Measurements from ENCODE around the gene HIPK2. TPM values are rescaled to one million over a fixed set of nuclear protein-coding genes. Genes with fewer than 3 reads are reported as not detected.

HIPK2 gene
- 14.3 TPM for polyA plus RNA-seq (2013, experiment 1 of 2; ENCODE audit: insufficient read length)
- polyA plus RNA-seq (2013, experiment 2 of 2; ENCODE audit: insufficient read length), result 16.2 TPM

GRCh38 chr7:139777948-139778841, at the start of gene HIPK2:
HIPK2 (minus strand) TSS chr7:139777998; CDS start chr7:139777623, 375 bp downstream.
- DNase-seq, result peak; percentile 83

GRCh38 chr7:139827042-139827441, 49.2 kb upstream of the HIPK2 start:
- no peak for DNase-seq

- DNase-seq, result peak; percentile 53
Measured at GRCh38 chr7:139825666-139826290, 48.0 kb upstream of the HIPK2 start.

- no peak for DNase-seq
Measured at GRCh38 chr7:139823959-139824521, 46.2 kb upstream of the HIPK2 start.

GRCh38 chr7:139822855-139823254, 45.1 kb upstream of the HIPK2 start:
- DNase-seq, result no peak

- no peak for DNase-seq
Measured at GRCh38 chr7:139821349-139822105, 43.7 kb upstream of the HIPK2 start.

- no peak for DNase-seq
Measured at GRCh38 chr7:139820089-139820488, 42.3 kb upstream of the HIPK2 start.

- DNase-seq, result no peak
Measured at GRCh38 chr7:139817249-139817648, 39.5 kb upstream of the HIPK2 start.

- no peak for DNase-seq
Measured at GRCh38 chr7:139813689-139814088, 35.9 kb upstream of the HIPK2 start.

GRCh38 chr7:139813151-139813550, 35.4 kb upstream of the HIPK2 start:
- no peak for DNase-seq

- no peak for DNase-seq
Measured at GRCh38 chr7:139811066-139811465, 33.3 kb upstream of the HIPK2 start.

GRCh38 chr7:139808846-139809442, 31.1 kb upstream of the HIPK2 start:
- no peak for DNase-seq

- DNase-seq, result no peak
Measured at GRCh38 chr7:139808427-139808826, 30.6 kb upstream of the HIPK2 start.

GRCh38 chr7:139807009-139807408, 29.2 kb upstream of the HIPK2 start:
- DNase-seq, result no peak

- DNase-seq, result no peak
Measured at GRCh38 chr7:139804571-139804970, 26.8 kb upstream of the HIPK2 start.

- DNase-seq, result no peak
Measured at GRCh38 chr7:139799586-139799985, 21.8 kb upstream of the HIPK2 start.

GRCh38 chr7:139798892-139799291, 21.1 kb upstream of the HIPK2 start:
- no peak for DNase-seq

- no peak for DNase-seq
Measured at GRCh38 chr7:139798221-139798620, 20.4 kb upstream of the HIPK2 start.

- no peak for DNase-seq
Measured at GRCh38 chr7:139797607-139798006, 19.8 kb upstream of the HIPK2 start.

GRCh38 chr7:139791316-139791715, 13.5 kb upstream of the HIPK2 start:
- no peak for DNase-seq

- no peak for DNase-seq
Measured at GRCh38 chr7:139784648-139785047, 6.8 kb upstream of the HIPK2 start.

Data from fibroblast of skin of scalp (primary cell).